Neutrophil (primary cell): ENCODE results near the gene C1D.
"Not testable (repeated sequence)": the region's sequence is repeated elsewhere in the genome, so short reads cannot be mapped to it uniquely, and the experiment has no call there.

Source experiments
- H3K27ac ChIP-seq: fragments of 200-600 bp; sonication (generic); 2 replicates; pipeline ENCODE4 v1.5.1; 2016; ENCODE audit warnings: mild to moderate bottlenecking, moderate library complexity
- H3K27me3 ChIP-seq: fragments of 200-600 bp; sonication (generic); 2 replicates; pipeline ENCODE4 v1.6.0; 2016; ENCODE audit warnings: mild to moderate bottlenecking
- H3K36me3 ChIP-seq: fragments of 200-600 bp; sonication (generic); 2 replicates; pipeline ENCODE4 v1.5.1; 2017
- H3K4me1 ChIP-seq, 2 experiments: fragments of 200-600 bp in 1 of 2; sonication (generic) in 1 of 2; 1 replicate in 1 of 2; 2 replicates in 1 of 2; pipeline versions ENCODE4 v1.5.1 to v1.6.1; 2013 to 2016; ENCODE audit warnings: low read depth in 1 of 2, low read length in 1 of 2, mild to moderate bottlenecking in 1 of 2, moderate library complexity in 1 of 2; ENCODE audit not compliant: control insufficient read depth in 1 of 2, insufficient read depth in 1 of 2
- H3K4me3 ChIP-seq, 2 experiments: fragments of 200-600 bp in 1 of 2; sonication (generic) in 1 of 2; 1 replicate in 1 of 2; 2 replicates in 1 of 2; pipeline ENCODE4 v1.5.1; 2013 to 2016; ENCODE audit warnings: low read depth in 1 of 2, low read length in 1 of 2, mild to moderate bottlenecking in 1 of 2, moderate library complexity in 1 of 2
- H3K9me3 ChIP-seq: fragments of 200-600 bp; sonication (generic); 2 replicates; pipeline ENCODE4 v1.5.1; 2016
- CTCF ChIP-seq: fragments of 200-600 bp; sonication (generic); IDR thresholded peaks from 2 replicates; pipeline ENCODE4 v1.5.1; 2016; ENCODE audit warnings: antibody characterized with exemption

Gene C1D

GRCh38 chr2:68083346-68083745, 20.5 kb upstream of the C1D start:
- H3K4me1 ChIP-seq = no peaks in the 10 kb centered on the region
- no peaks in the 10 kb centered on the region for H3K27me3 ChIP-seq
- no peak overlapping the region for H3K4me3 ChIP-seq
- no peak overlapping the region for H3K27ac ChIP-seq
- H3K36me3 ChIP-seq = no peaks in the 10 kb centered on the region
- H3K9me3 ChIP-seq = no peaks in the 10 kb centered on the region
- no peak for TF ChIP-seq CTCF

- H3K36me3 ChIP-seq = no peaks in the 10 kb centered on the region
- no peak overlapping the region for H3K4me3 ChIP-seq
- H3K27me3 ChIP-seq = peaks cover 23% of the 10 kb centered on the region
- H3K9me3 ChIP-seq = no peaks in the 10 kb centered on the region
- no peak for TF ChIP-seq CTCF
- H3K4me1 ChIP-seq = no peaks in the 10 kb centered on the region
- H3K27ac ChIP-seq = no peak overlapping the region
Observed at GRCh38 chr2:68074050-68074449, 11.2 kb upstream of the C1D start.

- not testable (repeated sequence) for H3K9me3 ChIP-seq, H3K27me3 ChIP-seq, H3K27ac ChIP-seq, H3K4me3 ChIP-seq, H3K36me3 ChIP-seq
- H3K4me1 ChIP-seq = peaks cover 13 to 14% of the 10 kb centered on the region in 2 experiments
Observed at GRCh38 chr2:68063797-68064646, 1.2 kb upstream of the C1D start.

GRCh38 chr2:68060652-68061051, 2.2 kb downstream of the C1D start:
- Histone ChIP-seq H3K27ac (no peak overlapping the region), H3K27me3 (no peaks in the 10 kb centered on the region), H3K4me3 (no peak overlapping the region), H3K9me3 (no peaks in the 10 kb centered on the region), H3K36me3 (no peaks in the 10 kb centered on the region), H3K4me1 (peaks cover 13 to 14% of the 10 kb centered on the region in 2 experiments)
- no peak for TF ChIP-seq CTCF

GRCh38 chr2:68059784-68060525, 2.8 kb downstream of the C1D start:
- Histone ChIP-seq H3K27ac (no peak overlapping the region), H3K4me3 (no peak overlapping the region), H3K36me3 (no peaks in the 10 kb centered on the region), H3K27me3 (no peaks in the 10 kb centered on the region), H3K9me3 (no peaks in the 10 kb centered on the region), H3K4me1 (peaks cover 13 to 14% of the 10 kb centered on the region in 2 experiments)
- no peak for TF ChIP-seq CTCF
